HG03521 (cell line): Measurements from ENCODE around the gene SCYGR1.
"Not testable (repeated sequence)": the region's sequence is repeated elsewhere in the genome, so short reads cannot be mapped to it uniquely, and the experiment has no call there.

ENCODE experiments used
- ATAC-seq: cut with Tn5 transposase; IDR thresholded peaks from one replicate; pipeline ENCODE4 v1.9.1; 2021; ENCODE audit warnings: mild to moderate bottlenecking, moderate library complexity; ENCODE audit not compliant: unreplicated experiment

SCYGR1 gene

DNA sequence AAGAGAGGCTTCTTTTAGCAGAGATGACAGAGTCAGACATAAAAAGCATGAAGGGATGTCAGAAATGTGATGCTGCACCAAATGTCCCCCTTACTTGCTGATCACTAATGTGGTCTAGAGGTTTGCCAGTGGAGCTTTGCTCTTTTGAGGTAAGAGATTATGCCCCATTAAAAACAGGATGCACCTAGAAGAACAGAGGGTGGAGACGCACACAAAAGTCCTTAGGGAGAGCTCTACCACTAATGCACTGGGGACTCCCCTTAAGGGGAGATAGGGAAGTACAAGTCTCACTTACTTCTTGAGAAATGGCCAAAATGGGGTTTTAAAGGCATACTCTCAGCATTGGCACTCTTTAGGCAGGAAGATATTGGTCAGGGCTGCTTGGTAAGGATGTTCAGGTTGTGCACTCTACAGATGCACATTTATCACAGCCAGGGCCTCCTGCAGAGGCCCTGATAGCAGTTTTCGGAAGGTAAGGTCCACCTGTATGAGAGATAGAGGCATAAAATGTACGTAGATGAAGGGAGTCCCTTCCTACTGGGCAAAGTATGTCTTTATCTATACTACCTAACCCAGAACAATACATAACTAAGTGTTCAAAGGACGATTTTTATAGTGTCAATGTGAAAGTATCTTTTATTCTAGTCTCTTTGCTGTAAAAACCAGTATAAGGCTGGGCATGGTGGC is 17.0 kb upstream of the SCYGR1 start:
- ATAC-seq, result no peak

DNA sequence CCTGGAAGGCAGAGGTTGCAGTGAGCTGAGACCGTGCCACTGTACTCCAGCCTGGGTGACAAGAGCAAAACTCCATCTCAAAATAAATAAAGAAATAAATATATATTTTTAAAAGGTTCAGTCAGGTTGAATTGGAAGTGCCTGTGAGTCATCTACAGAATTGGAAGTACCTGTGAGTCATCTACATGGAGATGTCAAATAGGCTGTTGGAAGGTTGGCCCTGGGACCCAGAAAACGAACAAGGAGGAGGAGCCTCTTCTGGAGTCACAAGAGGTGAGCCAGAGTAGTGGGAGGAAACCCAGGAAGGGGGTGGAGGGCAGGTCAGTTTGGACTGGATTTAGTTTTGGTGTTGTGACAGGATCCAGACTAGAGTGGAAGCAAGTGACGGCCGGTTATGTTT is 15.2 kb upstream of the SCYGR1 start:
- ATAC-seq, result no peak

DNA sequence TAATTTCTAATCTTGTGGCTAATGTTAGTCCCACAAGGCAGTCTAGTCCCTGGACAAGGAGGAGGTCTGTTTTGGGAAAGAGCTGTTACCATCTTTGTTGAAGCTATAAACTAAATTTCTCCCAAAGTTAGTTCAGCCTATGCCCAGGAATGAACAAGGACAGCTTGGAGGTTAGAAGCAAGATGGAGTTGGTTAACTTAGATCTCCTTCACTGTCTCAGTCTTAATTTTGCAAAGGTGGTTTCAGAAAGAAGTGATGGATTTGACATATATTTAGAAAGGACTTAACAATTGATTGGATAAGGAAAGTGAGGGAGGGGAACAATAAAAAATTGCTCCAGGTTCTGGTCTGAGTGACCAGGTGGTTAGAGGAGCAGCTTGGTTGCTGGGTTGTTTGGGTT is 14.6 kb upstream of the SCYGR1 start:
- ATAC-seq, result no peak

DNA sequence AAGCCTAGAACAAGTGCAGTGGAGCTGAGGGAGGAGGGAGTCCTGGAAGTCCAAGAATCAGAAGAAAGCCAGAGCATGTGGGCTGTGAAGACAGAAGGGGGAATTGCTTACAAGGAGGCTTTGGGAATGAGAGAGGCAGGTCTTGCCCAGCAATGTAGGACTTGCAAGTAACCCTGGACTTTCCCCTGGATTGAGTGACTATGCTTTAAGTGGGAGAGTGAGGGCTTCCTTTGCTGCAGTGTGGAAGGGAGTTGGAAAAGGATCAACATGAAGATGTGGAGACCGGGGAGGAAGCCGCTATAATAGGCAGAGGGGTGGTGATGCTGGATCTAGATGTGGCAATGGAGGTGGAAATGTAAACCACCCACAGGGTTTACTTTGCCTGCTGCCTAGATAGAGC is 13.8 kb upstream of the SCYGR1 start:
- no peak for ATAC-seq

DNA sequence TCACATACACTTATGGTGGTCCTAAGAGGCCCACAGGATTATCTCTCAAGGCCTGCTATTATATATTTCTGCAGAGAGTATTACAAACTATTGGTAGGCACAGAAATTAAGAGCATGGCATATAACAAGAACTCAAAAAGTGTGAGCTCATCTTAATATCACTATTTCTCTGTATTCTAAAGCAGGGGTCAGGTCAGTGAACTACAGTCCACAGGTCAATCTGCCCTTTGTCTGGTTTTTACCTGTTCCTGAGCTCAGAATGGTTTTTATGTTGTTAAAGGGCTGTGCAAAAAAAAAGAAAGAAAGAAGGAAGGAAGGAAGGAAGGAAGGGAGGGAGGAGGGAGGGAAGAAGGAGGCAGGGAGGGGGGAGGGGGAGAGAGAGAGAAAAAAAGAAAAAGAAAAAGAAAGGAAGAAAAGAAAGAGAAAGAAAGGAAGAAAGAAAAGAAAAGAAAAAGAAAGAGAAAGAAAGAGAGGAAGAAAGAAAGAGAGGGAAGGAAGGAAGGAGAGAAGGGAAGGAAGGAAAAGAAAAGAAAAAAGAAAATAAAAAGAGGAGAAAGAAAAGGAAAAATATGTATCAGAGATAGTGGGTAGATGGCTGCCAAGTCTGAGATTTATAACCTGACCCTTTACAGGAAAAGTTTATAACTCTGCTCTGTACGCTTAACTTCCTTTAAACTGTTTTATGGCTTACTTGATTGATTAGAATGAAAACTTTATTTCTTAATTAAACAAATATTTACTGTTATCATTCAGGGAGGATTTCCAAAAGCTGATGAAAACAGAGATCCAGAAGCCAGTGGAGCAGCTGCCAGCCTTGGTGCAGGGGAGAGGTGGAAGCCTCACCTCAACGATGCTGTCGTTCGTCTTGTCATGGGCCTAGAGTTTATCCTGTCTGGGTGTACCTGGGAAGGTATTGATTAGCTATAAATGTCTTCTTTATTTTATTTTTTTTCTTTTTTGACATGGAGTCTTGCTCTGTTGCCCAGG is 11.2 kb upstream of the SCYGR1 start:
- ATAC-seq, result no peak

DNA sequence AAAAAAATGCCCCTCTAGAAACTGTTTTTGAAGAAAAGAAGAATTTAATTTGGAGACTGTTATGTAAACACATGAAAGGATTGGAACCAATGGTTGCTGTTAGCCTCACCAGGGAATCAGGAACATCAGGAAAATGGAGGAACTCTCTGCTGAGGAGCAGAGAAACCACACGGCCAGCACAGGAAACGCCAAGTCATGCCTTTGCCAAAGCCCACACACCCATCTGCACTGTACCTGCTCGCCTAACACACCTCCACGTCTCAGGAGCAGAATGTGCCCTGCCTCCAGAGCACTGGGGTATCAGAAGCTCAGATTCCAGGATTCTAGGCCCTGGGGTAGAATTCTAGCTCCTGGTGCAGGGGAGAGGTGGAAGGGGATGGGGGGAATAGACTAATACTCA is 9.8 kb upstream of the SCYGR1 start:
- no peak for ATAC-seq

DNA sequence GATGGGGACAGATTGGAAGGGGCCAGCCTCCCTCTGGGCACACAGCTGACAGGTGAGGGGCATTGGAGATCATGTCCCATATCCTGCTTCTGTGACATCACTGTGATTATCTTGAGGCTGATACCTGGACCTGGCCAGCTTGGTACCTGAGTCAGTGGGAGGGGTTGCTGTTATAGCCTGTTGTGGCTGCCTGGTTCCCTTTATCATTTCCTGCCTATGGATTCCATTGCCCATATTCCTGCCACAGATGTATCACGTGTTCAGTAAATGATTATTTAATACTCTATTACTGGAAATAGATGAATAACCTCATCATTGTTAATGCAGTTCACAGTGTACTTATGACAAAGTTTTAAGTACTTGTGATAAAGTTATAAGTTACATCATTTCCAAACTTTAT is 7.8 kb upstream of the SCYGR1 start:
- no peak for ATAC-seq

DNA sequence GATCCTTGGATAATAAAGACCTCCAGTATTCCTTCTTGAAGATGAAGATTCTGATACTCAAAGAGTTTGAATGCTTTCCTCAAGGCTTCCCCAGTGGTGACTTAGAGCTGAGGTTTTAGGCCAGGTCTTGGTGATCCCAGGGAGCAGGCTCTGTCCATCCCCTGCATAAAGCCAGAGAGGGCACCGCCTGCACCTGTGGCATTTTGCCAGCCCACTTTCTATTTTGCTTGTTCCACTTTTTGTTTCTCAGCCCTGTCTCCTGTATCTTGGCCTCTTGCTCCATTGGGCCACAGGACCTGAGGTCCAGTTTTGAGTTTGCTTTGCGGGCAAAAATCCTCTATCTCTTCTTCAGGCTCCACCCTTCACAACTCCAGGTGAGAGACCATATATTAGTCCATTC is 6.7 kb upstream of the SCYGR1 start:
- no peak for ATAC-seq

DNA sequence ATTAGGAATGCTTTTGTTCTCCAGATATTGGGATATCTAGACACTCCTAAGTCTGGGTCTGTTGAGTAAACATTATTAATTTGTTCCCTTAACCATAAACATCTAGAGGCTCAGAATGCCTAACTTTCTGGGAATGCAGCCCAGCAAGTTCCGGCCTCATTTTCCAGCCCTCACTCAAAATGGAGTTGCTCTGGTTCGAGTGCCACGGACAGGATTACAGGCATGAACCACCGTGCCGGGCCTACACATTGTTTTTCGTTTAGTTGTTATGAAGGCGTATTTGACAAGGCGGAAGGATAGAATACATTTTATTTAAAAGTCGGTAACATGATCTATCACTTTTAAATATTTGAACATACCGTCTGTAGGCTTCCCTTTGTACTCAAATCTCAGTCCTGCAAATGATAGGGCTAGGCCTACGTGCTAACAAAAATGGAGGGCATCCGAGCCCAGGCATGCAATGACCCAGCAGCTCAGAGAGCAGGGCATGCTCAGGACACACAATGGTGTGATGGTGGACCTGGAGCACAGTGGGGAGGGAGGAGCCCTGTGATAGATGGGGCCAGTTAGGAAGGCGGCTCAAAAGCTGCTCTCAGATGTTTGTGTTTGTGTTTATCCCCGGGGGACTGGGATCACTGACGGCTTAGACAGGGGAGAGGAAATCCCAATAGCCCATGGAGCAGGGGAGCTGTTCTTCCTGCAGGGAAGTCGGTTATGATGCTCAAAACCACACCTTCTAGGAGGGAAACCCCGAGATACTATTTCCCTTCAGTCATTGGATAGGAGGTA is 2.9 kb upstream of the SCYGR1 start:
- no peak for ATAC-seq

DNA sequence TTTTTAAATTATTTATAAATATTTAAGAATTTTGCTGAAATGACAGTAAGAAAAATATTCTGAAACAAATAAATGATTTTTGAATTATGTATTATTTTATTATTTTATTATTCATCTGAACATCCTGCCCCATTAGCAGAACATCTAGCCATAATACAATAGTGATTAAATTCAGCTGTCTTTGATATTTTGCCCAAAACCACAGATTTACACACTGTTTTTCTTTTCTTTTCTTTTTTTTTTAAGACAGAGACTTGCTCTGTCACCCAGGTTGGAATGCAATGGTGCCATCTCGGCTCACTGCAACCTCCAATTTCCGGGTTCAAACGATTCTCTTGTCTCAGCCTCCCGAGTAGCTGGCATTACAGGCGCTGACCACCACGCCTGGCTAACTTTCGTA is 1.9 kb upstream of the SCYGR1 start:
- no peak for ATAC-seq

DNA sequence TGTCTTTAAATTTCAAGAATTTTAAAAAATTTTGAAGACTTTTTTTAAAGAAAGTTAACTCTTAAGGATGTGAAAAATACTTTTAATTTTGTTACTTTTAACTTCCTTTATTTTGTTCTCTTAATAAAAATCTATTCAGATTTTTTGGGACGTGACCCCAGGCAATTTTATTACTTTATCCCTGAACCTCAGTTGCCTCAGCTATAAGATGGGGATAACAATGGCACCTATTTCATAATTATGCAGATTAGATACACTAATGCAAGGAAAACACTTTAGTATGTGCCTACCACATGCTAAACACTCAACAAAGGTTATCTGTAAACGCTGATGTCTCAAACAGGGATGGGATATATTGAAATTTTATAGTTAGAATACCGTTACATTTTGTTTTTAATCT is 1.5 kb upstream of the SCYGR1 start:
- ATAC-seq, result no peak

DNA sequence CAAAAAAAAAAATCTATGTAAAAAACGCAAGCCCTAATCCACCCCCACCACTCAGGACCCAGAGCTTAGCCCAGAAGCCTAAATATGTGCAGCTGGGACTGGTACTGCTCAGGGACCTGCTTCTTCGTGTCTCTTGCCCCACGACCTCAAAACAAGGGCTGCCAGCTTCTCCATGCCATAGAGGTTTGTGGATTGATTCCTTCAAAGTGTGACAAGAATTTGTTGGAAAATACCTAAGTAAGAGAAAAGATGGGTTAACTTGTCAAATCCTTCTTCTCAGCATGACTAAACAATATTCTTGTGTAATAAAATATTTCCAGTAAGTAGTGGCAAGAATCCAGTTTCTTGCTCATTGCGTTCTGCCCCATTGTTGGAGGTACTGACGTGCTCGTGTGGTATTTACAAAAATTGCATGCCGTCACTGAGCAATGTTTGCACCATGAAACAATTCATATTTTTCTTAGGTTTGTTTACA is 825 bp upstream of the SCYGR1 start:
- ATAC-seq, result no peak

DNA sequence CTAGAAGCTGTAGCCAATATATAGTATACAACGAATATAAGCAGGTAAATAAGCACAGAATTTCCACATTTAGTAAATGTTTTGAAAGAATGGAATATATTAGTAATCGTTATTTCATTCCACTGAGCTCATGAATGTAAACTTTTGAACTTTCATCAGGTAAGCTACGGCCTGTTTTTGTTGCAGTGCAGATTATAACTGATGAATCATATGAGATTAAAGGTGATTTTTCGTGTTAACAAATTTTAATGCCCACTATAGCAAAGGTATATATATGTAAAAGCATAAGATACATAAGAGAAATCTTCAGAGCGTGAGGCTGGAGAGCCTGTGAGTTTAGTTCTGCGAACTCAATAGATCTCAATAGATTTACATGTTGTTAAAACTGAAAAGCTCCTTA is 1.1 kb downstream of the SCYGR1 start:
- no peak for ATAC-seq

DNA sequence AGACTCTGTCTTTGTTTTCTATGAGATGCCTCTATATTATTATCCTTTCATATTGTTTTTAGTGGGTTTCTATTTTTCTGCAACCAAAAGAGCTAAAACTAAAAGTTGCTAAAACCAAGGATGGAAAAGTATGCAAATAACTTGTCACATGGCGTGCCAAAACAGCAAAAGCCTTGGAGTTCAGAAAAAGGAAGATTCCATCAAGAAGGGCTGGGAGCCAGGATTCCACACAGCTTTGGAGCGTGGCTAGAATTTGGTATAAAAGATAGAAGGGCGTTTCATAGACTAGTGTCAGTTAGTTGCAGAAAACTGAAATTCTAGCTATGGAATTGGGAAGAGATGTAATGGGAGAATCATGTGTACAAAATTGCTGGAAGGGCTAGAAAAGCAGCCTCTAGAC is 4.1 kb downstream of the SCYGR1 start:
- no peak for ATAC-seq

DNA sequence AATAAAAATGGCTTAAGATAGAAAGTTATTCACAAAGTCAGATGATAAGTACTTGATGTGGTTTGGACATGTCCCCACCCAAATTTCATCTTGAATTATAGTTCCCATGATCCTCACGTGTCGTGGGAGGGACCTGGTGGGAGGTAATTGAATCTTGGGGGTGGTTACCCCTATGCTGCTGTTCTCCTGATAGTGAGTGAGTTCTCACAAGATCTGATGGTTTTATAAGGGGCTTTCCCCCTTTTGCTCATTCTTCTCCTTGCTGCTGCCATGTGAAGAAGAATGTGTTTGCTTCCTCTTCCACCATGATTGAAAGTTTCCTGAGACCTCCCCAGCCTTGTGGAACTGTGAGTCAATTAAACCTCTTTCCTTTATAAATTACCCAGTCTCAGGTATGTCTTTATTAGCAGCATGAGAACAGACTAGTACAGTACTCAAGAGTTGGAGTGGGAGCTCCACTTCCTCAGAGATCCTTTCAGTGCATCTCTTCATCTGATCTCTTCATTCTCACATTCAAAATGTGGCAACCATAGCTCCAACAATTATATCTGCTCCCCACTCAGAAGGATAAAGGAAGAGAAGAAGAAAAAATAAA is 5.4 kb downstream of the SCYGR1 start:
- ATAC-seq, result not testable (repeated sequence)

DNA sequence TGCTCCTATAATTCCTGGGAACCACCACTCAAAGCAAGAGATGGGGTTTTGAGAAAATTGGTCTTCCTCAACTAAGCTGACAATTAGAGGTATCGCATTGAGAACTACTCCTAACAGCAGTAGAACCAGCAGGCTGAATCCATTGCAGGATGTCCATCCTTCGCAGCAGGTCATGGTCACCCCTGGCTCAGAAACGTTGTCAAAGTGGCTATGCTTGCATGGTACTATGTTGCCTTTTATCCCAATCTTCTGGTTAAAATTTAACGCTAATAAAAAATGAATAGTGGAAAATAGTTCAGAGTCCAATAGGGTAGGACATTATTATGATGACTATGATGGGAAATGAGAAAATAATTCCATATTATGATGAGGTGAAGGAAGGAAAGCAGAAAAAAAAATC is 8.7 kb downstream of the SCYGR1 start, which contains the start of gene TM4SF20:
TM4SF20 (minus strand) TSS at position 212 of the 400 bp plus-strand sequence; CDS start at position 174, 38 bp downstream.
- no peak for ATAC-seq

DNA sequence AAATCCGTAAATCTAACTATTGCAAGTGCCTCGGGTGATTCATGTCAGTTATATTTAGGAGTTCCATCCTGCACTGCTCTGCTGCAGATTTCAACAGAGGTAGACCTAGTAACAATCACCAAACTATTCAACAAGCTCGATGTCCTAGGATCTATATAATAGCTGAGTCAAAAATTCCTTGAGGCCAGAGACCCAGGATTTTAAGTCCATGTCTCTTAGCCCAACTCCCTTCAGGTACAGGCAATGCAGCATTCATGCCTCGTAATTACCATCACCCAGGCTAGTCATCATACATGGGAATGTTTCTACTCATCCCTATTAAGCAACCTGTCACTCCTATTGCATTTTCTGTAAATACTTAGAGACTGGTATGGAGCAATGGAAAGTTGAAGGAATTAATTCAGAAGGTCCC is 9.4 kb downstream of the SCYGR1 start:
- no peak for ATAC-seq

DNA sequence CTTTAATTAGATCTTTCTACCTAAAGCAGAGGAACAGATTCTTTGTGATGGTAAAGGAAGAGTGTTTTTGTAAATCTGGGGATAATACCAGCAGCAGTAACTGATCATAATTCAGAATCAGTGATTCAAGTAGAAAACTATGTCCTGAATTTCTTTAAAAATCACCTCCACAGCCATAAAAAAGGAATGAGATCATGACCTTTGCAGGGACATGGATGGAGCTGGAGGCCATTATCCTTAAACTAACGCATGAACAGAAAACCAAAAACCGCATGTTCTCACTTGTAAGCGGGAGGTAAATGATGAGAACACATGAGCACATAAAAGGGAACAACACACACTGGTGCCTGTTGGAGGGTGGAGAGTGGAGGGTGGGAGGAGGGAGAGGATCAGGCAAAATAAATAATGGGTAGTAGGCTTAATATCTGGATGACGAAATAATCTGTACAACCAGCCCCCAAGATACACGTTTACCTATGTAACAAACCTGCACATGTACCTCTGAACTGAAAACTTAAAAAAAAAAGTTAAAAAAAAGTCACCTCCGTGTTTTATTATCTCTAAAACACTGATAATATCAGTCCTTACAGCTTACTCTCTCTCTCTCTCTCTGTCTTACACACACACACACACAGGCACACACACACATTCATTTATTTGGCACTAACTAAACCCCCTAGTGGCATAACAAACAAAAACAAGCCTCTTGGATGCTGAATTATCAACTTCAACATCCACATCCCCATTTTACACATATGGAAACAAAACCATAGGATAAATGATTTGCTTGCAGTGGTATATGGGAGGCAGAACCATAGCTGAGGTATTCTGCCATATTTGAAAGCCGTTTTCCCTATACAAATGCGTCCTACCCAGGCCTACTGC is 10.0 kb downstream of the SCYGR1 start:
- no peak for ATAC-seq

DNA sequence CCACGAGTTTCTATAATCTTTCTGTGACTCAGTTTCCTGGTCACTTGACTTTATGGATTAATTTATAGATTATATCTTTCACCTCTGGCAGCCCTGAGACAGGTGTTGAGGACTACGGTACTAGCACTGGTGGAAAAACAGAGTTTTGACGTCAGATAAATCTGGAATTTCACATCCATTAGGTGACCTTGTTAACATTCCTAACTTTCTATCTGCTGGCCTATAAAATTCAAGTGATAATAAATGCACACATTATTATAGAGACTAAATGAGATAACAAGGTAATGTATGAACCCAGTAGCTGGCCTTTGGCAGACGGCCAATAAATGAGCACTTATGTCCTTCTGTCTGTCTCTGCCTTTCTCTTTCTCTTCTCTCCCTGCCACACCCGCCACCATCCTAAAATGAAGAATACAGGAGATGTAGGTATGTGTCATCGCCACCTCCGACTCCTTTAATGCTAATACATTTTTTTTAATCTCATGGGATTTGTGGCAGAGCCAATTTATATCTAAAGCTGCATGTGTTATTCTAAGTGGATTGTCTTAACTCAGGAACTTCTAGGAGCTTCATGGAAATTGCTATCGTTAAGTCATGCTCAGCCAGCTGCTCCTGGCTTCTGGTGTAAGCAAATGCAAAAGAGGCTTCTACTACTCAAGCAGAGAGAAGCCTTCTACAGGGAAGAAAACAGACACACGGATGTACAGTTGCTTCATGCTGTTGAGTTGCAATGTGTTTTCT is 10.9 kb downstream of the SCYGR1 start:
- no peak for ATAC-seq
